HEK293T (cell line): ENCODE measurements around the gene RNASEL.

ENCODE experiments used
- CTBP1 ChIP-seq: fragments of 450-650 bp; IDR thresholded peaks from 2 replicates; pipeline ENCODE4 v1.6.1; 2016; ENCODE audit warnings: borderline replicate concordance
- FOXA1 ChIP-seq: fragments of 450-650 bp; IDR thresholded peaks from 2 replicates; pipeline ENCODE4 v1.6.1; 2016; ENCODE audit warnings: mild to moderate bottlenecking
- FOXM1 ChIP-seq: fragments of 450-650 bp; IDR thresholded peaks from 2 replicates; pipeline ENCODE4 v1.6.1; 2017; ENCODE audit warnings: mild to moderate bottlenecking, borderline replicate concordance
- LEF1 ChIP-seq: fragments of 450-650 bp; IDR thresholded peaks from 2 replicates; pipeline ENCODE4 v1.6.1; 2017; ENCODE audit warnings: mild to moderate bottlenecking, borderline replicate concordance
- SUZ12 ChIP-seq: fragments of 450-650 bp; IDR thresholded peaks from 2 replicates; pipeline ENCODE4 v1.6.1; 2016; ENCODE audit warnings: mild to moderate bottlenecking
- TF ChIP-seq, protein P1 (sequence below): fragments of 450-650 bp; IDR thresholded peaks from 2 replicates; pipeline ENCODE4 v1.6.1; 2016

DNA sequence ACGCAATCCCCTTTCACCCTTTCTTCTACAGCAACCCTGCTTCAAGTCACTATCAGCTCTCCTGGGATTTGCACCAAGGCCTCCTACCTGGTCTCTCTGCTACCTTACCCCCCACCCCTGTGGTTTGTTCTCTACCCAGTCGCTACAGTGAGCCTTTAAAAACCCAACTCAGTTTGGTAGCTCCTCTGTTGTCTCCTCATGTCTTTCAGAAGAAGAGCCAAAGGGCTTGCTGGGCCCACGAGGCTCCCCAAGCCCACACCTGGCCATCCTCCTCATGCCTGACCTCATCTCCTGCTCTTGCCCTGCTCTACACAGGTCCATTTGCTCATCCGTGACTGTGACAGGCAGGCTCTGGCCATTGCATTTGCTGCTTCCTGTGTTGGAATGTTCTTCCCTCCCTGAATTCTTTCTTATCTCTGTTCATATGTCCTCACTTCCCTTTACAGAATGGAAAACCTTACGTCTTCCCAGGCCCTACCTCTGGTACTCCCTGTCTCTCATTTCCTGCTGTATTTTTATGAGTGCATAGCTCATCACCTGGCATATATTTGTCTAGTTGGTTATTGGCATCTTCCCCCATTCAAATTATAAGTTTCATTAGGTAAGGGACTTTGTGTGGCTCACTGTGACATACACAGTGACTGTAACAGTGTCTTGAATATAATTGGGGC, 11.8 kb upstream of the RNASEL start:
- TF ChIP-seq SUZ12 (no peak), CTBP1 (no peak), FOXM1 (no peak), LEF1 (no peak), FOXA1 (no peak)
- TF ChIP-seq, protein P1, sequence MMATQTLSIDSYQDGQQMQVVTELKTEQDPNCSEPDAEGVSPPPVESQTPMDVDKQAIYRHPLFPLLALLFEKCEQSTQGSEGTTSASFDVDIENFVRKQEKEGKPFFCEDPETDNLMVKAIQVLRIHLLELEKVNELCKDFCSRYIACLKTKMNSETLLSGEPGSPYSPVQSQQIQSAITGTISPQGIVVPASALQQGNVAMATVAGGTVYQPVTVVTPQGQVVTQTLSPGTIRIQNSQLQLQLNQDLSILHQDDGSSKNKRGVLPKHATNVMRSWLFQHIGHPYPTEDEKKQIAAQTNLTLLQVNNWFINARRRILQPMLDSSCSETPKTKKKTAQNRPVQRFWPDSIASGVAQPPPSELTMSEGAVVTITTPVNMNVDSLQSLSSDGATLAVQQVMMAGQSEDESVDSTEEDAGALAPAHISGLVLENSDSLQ, result no peak
